ENCODE data around the gene OSBPL10. TPM values are rescaled to one million over a fixed set of nuclear protein-coding genes. Genes with fewer than 3 reads are reported as not detected.
"Not testable (repeated sequence)": the region's sequence is repeated elsewhere in the genome, so short reads cannot be mapped to it uniquely, and the experiment has no call there.

Gene OSBPL10
- total RNA-seq, 1 donor from 2014 or later = 3.8 TPM

GRCh38 chr3:31999907-32000439 is 18.9 kb upstream of the OSBPL10 start:
- TF ChIP-seq, protein P1, sequence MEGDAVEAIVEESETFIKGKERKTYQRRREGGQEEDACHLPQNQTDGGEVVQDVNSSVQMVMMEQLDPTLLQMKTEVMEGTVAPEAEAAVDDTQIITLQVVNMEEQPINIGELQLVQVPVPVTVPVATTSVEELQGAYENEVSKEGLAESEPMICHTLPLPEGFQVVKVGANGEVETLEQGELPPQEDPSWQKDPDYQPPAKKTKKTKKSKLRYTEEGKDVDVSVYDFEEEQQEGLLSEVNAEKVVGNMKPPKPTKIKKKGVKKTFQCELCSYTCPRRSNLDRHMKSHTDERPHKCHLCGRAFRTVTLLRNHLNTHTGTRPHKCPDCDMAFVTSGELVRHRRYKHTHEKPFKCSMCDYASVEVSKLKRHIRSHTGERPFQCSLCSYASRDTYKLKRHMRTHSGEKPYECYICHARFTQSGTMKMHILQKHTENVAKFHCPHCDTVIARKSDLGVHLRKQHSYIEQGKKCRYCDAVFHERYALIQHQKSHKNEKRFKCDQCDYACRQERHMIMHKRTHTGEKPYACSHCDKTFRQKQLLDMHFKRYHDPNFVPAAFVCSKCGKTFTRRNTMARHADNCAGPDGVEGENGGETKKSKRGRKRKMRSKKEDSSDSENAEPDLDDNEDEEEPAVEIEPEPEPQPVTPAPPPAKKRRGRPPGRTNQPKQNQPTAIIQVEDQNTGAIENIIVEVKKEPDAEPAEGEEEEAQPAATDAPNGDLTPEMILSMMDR (IDR thresholded peaks at IDR 0.05; ENCODE audit: partially characterized antibody, unreplicated experiment) = no peak
- Mint-ChIP-seq H3K4me1 (ENCODE audit: low read depth, unreplicated experiment) (peaks cover 2% of the 10 kb centered on the region), H3K9me3 (ENCODE audit: unreplicated experiment) (no peaks in the 10 kb centered on the region), H3K36me3 (ENCODE audit: unreplicated experiment) (peaks cover under 1% of the 10 kb centered on the region), H3K27ac (ENCODE audit: unreplicated experiment) (no peak overlapping the region), H3K27me3 (ENCODE audit: unreplicated experiment) (no peaks in the 10 kb centered on the region), H3K4me3 (ENCODE audit: unreplicated experiment) (no peak overlapping the region)
- no peak for DNase-seq

GRCh38 chr3:31997500-31997899 is 16.4 kb upstream of the OSBPL10 start:
- Mint-ChIP-seq H3K36me3 (ENCODE audit: unreplicated experiment) (peaks cover 6% of the 10 kb centered on the region), H3K27me3 (ENCODE audit: unreplicated experiment) (no peaks in the 10 kb centered on the region), H3K4me1 (ENCODE audit: low read depth, unreplicated experiment) (no peaks in the 10 kb centered on the region), H3K9me3 (ENCODE audit: unreplicated experiment) (peaks cover 1% of the 10 kb centered on the region), H3K27ac (ENCODE audit: unreplicated experiment) (no peak overlapping the region), H3K4me3 (ENCODE audit: unreplicated experiment) (no peak overlapping the region)
- DNase-seq = no peak
- TF ChIP-seq, protein P1 (IDR thresholded peaks at IDR 0.05; ENCODE audit: partially characterized antibody, unreplicated experiment) = no peak

- no peak overlapping the region for H3K4me3 Mint-ChIP-seq (ENCODE audit: unreplicated experiment)
- no peak for DNase-seq
Observed at GRCh38 chr3:31996195-31996594, 15.1 kb upstream of the OSBPL10 start.

GRCh38 chr3:31995026-31995425 is 14.0 kb upstream of the OSBPL10 start:
- H3K27me3 Mint-ChIP-seq (ENCODE audit: unreplicated experiment); H3K36me3 Mint-ChIP-seq (ENCODE audit: unreplicated experiment); H3K4me1 Mint-ChIP-seq (ENCODE audit: low read depth, unreplicated experiment): not testable (repeated sequence)

More at GRCh38 chr3:31996195-31996594, 15.1 kb upstream of the OSBPL10 start:
- Mint-ChIP-seq H3K4me1 (ENCODE audit: low read depth, unreplicated experiment) (no peaks in the 10 kb centered on the region), H3K27ac (ENCODE audit: unreplicated experiment) (no peak overlapping the region), H3K9me3 (ENCODE audit: unreplicated experiment) (peaks cover 1% of the 10 kb centered on the region), H3K36me3 (ENCODE audit: unreplicated experiment) (peaks cover 6% of the 10 kb centered on the region), H3K27me3 (ENCODE audit: unreplicated experiment) (no peaks in the 10 kb centered on the region)
- TF ChIP-seq, protein P1 (IDR thresholded peaks at IDR 0.05; ENCODE audit: partially characterized antibody, unreplicated experiment) = no peak

GRCh38 chr3:31993843-31994242 is 12.8 kb upstream of the OSBPL10 start:
- H3K27me3 Mint-ChIP-seq (ENCODE audit: unreplicated experiment) = no peaks in the 10 kb centered on the region
- TF ChIP-seq, protein P1 (IDR thresholded peaks at IDR 0.05; ENCODE audit: partially characterized antibody, unreplicated experiment) = no peak
- H3K4me3 Mint-ChIP-seq (ENCODE audit: unreplicated experiment) = no peak overlapping the region
- no peak overlapping the region for H3K27ac Mint-ChIP-seq (ENCODE audit: unreplicated experiment)
- peaks cover 1% of the 10 kb centered on the region for H3K9me3 Mint-ChIP-seq (ENCODE audit: unreplicated experiment)
- no peaks in the 10 kb centered on the region for H3K4me1 Mint-ChIP-seq (ENCODE audit: low read depth, unreplicated experiment)
- no peak for DNase-seq
- H3K36me3 Mint-ChIP-seq (ENCODE audit: unreplicated experiment) = peaks cover 6% of the 10 kb centered on the region

More at GRCh38 chr3:31995026-31995425, 14.0 kb upstream of the OSBPL10 start:
- H3K27ac Mint-ChIP-seq (ENCODE audit: unreplicated experiment); H3K9me3 Mint-ChIP-seq (ENCODE audit: unreplicated experiment); H3K4me3 Mint-ChIP-seq (ENCODE audit: unreplicated experiment); DNase-seq: not testable (repeated sequence)

DNA sequence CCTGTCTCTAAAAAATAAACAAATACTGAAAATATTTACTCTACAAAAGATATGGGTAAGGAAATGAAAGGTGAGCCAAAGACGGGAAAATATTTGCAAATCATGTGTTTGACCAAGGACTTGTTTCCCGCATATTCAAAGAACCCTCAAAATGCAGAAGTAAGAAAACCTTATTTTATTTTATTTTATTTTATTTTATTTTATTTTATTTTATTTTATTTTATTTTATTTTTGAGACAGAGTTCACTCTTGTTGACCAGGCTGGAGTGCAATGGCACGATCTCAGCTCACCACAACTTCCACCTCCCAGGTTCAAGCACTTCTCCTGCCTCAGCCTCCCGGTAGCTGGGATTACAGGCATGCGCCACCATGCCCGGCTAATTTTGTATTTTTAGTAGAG is 11.9 kb upstream of the OSBPL10 start:
- H3K27me3 Mint-ChIP-seq (ENCODE audit: unreplicated experiment); H3K27ac Mint-ChIP-seq (ENCODE audit: unreplicated experiment); H3K4me1 Mint-ChIP-seq (ENCODE audit: low read depth, unreplicated experiment); H3K4me3 Mint-ChIP-seq (ENCODE audit: unreplicated experiment); H3K9me3 Mint-ChIP-seq (ENCODE audit: unreplicated experiment); H3K36me3 Mint-ChIP-seq (ENCODE audit: unreplicated experiment); DNase-seq: not testable (repeated sequence)

Measured in glutamatergic neuron (in vitro differentiated cells).